Measurements from ENCODE around the gene LRRC18. TPM values are rescaled to one million over a fixed set of nuclear protein-coding genes. Genes with fewer than 3 reads are reported as not detected.

The LRRC18 gene
- total RNA-seq (2014; rRNA removed) = not detected in 2 replicates
- not detected for Bru-seq, nascent RNA
- BruChase-seq, experiment 1, labeled RNA remaining after a 6-hour chase = not detected
- BruChase-seq, experiment 2, labeled RNA remaining after a 2-hour chase = not detected
- long read RNA-seq = 0 reads

DNA sequence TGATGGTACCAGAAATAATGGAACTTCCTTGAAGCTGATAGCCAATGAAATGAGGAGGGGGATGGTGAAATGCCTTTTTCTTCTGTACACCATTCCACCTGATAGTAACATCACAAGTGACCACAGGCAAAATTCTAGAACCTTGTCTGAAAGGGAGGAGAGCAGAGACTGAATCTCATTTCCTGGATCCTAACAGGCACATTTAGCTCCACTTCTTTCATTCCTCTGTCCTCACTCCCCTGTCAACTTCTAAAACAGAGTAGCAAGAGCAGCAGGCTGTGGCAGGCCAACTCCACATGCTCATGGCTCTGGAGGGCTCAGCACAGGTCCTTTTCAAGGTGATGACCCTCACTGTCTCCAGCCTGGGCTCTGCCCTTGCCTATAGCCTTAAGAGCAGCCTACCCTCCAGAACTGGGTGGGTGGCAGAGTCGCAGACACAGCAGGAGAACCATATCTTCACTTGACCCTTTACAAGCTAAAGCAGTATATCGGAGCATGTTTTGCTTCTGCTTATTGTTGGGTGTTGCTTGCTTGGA lies at the start of gene LRRC18:
LRRC18 (minus strand) TSS at position 51 of the 536 bp plus-strand sequence. CDS start 25,685 bp downstream, outside the sequence.
- Histone ChIP-seq H3K27me3 (ENCODE audit: low read length) (peaks cover 82% of the 10 kb centered on the region), H3K9ac (ENCODE audit: low read length) (no peak within 1 kb of the TSS), H3K9me3 (ENCODE audit: low read length) (no peaks in the 10 kb centered on the region), H3K4me1 (ENCODE audit: insufficient read depth, low read length) (no peaks in the 10 kb centered on the region), H3K9me2 (replicated peaks; ENCODE audit: low read length) (no peaks in the 10 kb centered on the region), H2AFZ (ENCODE audit: low read length) (no peak within 1 kb of the TSS), H3K4me2 (ENCODE audit: low read length) (no peak within 1 kb of the TSS), H4K20me1 (ENCODE audit: low read length) (no peaks in the 10 kb centered on the region), H3K36me3 (ENCODE audit: low read depth, low read length) (no peaks in the 10 kb centered on the region), H3K27ac (ENCODE audit: low read length) (no peak within 1 kb of the TSS), H3F3A (ENCODE audit: low read length, unreplicated experiment) (no peaks in the 10 kb centered on the region), H3K4me3 (ENCODE audit: low read length) (no peak within 1 kb of the TSS), H3K79me2 (ENCODE audit: low read length) (no peaks in the 10 kb centered on the region)
- intact Hi-C loops (cut with micrococcal nuclease) = no loop called here
- DNase-seq (no peak), ATAC-seq (no peak)
- TF ChIP-seq EZH2 (IDR thresholded peaks at IDR 0.05; ENCODE audit: low read length, unreplicated experiment) = no peak
- TF ChIP-seq, protein P1, sequence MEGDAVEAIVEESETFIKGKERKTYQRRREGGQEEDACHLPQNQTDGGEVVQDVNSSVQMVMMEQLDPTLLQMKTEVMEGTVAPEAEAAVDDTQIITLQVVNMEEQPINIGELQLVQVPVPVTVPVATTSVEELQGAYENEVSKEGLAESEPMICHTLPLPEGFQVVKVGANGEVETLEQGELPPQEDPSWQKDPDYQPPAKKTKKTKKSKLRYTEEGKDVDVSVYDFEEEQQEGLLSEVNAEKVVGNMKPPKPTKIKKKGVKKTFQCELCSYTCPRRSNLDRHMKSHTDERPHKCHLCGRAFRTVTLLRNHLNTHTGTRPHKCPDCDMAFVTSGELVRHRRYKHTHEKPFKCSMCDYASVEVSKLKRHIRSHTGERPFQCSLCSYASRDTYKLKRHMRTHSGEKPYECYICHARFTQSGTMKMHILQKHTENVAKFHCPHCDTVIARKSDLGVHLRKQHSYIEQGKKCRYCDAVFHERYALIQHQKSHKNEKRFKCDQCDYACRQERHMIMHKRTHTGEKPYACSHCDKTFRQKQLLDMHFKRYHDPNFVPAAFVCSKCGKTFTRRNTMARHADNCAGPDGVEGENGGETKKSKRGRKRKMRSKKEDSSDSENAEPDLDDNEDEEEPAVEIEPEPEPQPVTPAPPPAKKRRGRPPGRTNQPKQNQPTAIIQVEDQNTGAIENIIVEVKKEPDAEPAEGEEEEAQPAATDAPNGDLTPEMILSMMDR (conservative IDR thresholded peaks at IDR 0.05; ENCODE audit: low read depth, low read length) = no peak
- TF ChIP-seq EZH2phosphoT487 (IDR thresholded peaks at IDR 0.05; ENCODE audit: borderline replicate concordance, low read length) = no peak
- no TSS peak for BruUV-seq (replicated peaks)
- CTCF ChIA-PET = no interaction called here
- POLR2A ChIA-PET (ENCODE audit: unreplicated experiment) = no interaction called here

DNA sequence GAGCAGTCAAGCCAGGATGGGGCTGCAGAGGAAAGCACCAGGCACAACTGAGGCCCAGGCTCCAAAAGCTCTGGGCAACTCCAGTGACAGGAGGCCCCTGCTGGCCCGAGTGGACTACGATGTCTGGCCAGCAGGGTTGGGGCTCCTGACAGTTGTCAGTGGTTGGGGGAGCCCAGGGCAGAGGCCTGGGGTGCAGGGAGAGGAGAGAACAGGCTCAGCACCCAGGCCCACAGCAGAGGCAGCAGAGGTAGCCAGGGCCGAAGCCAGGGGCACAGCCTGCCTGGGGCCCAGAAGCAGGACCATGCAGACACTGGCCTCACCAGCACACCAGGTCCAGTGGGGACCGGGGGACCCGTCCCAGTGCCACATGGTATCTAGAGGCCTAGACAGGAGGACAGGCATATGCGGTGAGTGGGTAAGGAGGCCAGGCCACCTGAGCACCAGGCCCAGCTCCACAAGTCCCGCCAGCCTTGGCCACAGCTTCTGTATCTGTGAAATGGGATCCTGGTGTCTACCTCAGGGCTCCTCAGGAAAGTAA lies 46.0 kb upstream of the LRRC18 start:
- Histone ChIP-seq H3K4me1 (ENCODE audit: insufficient read depth, low read length) (no peaks in the 10 kb centered on the region), H3K9ac (ENCODE audit: low read length) (no peak overlapping the region), H3K27me3 (ENCODE audit: low read length) (peaks cover 69% of the 10 kb centered on the region), H3K4me3 (ENCODE audit: low read length) (no peak overlapping the region), H3K27ac (ENCODE audit: low read length) (no peak overlapping the region), H3K79me2 (ENCODE audit: low read length) (no peaks in the 10 kb centered on the region), H4K20me1 (ENCODE audit: low read length) (no peaks in the 10 kb centered on the region), H3K4me2 (ENCODE audit: low read length) (no peak overlapping the region), H3K9me2 (replicated peaks; ENCODE audit: low read length) (no peaks in the 10 kb centered on the region), H3K36me3 (ENCODE audit: low read depth, low read length) (no peaks in the 10 kb centered on the region), H3K9me3 (ENCODE audit: low read length) (0 out of 2 replicates have a peak, but pooled peaks cover 4% of the 10 kb centered on the region), H3F3A (ENCODE audit: low read length, unreplicated experiment) (no peaks in the 10 kb centered on the region), H2AFZ (ENCODE audit: low read length) (no peak overlapping the region)
- no peak for ATAC-seq
- DNase-seq = no peak
- BruUV-seq (replicated peaks) = no TSS peak
- TF ChIP-seq EZH2phosphoT487 (IDR thresholded peaks at IDR 0.05; ENCODE audit: borderline replicate concordance, low read length) (no peak), EZH2 (IDR thresholded peaks at IDR 0.05; ENCODE audit: low read length, unreplicated experiment) (no peak)
- TF ChIP-seq, protein P1 (conservative IDR thresholded peaks at IDR 0.05; ENCODE audit: low read depth, low read length) = no peak
- intact Hi-C loops (cut with micrococcal nuclease) = loop anchor here (10.0 kb wide), 1 partner anchor 179 kb away; no protein-coding TSS in a partner anchor
- ChIA-PET POLR2A (ENCODE audit: unreplicated experiment) (no interaction called here), CTCF (no interaction called here)
